HG03280 (cell line): ENCODE data around the gene CTBS.
A peak's percentile ranks its signal among the peaks of the same experiment; 100 is the strongest.
"Not testable (repeated sequence)": the region's sequence is repeated elsewhere in the genome, so short reads cannot be mapped to it uniquely, and the experiment has no call there.

Experiments used
- ATAC-seq: cut with Tn5 transposase; IDR thresholded peaks from one replicate; pipeline ENCODE4 v1.9.1; 2021; ENCODE audit warnings: mild to moderate bottlenecking, moderate library complexity; ENCODE audit not compliant: unreplicated experiment

The CTBS gene

DNA sequence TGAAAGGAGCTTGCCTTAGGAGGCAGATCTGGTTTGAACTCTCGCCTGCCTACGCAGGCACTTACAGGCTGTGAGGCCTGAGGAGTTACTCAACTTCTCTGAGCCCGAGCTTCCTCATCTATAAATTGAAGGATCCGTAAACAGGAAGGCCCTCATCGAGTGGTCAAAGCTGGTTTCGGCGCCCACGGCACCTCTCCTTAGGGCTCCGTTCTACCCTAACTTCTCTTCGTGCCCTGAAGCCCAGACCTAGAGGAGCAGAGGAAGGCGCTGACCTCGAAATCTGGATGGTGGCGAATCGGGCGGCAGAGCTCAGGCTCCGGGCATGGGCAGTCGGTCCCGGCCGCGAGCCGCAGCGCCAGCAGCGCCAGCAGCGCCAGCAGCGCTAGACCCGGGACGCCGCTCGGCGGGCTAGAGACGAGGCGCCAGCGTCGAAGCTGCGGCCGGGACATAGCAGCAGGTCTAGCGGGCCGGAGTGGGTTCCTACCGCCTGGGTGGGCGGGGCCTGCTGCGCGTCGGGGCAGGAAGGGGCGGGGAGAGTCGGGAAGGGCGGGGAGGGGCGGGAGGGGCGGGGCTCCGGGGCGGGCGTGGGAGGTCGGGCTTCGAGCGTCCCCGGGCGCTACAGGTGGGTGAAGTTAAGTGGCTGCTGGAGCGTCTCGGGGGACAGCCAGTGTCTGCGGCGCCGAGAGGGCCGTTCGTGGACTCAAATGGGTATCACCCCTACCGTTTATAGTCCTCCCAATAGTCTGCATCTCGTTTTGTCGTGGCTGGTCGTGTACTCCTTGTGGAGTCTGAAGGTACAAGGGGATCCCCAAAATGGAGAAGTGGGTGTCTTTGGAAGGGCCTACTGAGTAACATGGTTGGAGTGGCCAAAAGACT is at the start of gene CTBS:
CTBS (minus strand) TSS at position 474 of the 876 bp plus-strand sequence; CDS start at position 449, 25 bp downstream.
- peak; percentile 87 for ATAC-seq

DNA sequence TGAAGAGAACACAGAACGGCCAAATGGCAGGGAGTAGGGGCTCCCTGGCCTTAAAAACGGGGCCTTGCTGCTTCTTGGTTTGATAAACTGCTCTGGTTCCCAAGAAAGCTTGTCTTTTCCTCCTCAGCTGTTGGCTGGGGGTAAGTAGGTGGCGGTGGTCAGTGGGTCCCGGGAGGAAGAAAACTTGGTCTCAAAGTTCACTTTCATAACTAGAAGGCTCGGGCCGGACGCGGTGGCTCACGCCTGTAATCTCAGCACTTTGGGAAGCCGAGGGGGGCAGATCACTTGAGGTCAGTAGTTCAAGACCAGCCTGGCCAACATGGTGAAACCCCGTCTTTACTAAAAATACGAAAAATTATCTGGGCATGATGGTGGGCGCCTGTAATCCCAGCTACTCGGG is 47.3 kb upstream of the CTBS start:
- ATAC-seq, result no peak

- peak; percentile 90 for ATAC-seq
Observed at GRCh38 chr1:84620720-84621313, 46.6 kb upstream of the CTBS start.

DNA sequence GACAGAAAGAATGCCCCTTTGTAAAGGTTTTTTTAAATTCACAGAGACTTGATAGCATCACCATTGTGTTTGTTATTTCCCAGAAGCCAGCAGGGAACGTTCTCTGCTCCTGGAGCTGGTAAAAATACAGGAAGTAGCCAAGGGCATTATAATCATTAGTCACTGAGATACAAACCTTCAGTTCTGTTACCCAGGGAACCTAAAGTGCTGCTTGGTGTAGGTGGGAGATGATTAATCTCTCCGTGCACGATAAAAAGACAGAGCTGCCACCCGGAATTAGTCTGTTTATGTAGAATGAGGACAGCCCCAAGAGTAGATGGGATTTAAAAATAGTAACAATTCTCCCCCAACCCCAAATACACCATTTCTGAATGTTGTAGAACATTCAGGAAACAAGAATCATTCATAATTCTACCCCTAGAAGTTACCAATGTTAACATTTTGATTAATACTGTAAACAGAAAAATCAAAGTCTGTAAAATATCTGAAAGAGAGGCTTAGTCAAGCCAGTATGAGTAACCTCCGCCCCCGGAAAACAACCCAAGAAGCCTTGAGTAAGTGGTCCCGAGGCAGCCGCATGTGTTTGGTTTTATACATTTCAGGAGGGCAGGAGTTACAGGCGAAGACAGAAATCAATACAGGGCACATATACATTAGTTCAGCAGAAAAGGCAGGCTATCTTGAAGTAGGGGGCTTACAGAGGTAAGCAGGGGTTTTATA is 45.3 kb upstream of the CTBS start:
- ATAC-seq, result no peak

- no peak for ATAC-seq
Observed at GRCh38 chr1:84617349-84617748, 43.1 kb upstream of the CTBS start.

DNA sequence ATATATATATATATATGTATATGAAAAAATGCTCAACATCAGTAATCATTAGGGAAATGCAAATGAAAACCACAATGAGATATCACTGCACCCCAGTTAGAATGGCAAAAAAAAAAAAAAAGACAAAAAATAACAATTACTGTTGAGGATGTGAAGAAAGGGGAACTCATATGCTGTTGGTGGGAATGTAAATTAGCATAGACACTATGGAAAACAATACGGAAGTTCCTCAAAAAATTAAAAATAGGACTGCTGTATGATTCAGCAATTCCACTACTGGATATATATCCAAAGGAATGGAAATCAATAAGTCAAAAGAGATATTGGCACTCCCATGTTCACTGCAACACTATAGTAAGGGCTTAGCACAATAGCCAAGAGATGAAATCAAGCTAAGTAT is 41.5 kb upstream of the CTBS start:
- ATAC-seq, result no peak

DNA sequence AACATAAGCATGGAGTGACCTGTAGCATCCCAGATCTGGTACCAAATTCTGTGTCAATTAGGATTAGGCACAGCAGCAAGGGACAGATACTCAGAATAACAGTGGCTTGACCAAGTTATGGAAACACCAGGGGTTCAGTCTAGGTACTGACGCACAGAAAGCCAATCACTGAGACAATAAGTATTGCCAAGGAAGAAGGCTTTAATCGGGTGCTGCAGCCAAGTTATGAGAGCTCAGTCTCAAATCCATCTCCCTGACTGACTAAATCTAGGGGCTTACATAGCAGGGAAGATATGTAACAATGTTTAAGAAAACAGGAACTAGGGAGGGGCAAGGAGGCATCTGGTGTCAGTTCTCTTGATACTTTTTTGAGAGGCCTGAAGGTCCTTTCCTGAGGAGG is 39.6 kb upstream of the CTBS start:
- no peak for ATAC-seq

DNA sequence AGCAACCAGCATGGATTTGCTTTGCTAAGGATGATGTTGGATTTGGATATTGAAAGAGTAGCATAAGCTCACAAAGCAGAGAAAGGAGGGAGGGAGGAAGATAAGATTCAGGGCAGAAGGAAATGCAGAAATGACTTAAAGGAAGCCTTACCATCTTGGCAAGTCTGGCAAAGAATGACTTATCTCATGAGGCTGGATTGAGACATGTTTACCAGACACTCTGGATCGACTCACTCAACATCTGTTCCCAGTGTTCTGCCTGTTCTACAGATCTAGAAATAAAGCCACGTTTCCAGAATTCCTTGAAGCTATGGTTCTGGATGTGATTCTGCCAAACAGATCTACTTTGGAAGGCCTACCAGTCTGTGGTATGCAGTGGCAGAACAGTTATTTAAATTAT is 38.8 kb upstream of the CTBS start:
- ATAC-seq, result no peak

- no peak for ATAC-seq
Observed at GRCh38 chr1:84611796-84612195, 37.6 kb upstream of the CTBS start.

- no peak for ATAC-seq
Observed at GRCh38 chr1:84611091-84611490, 36.9 kb upstream of the CTBS start.

- no peak for ATAC-seq
Observed at GRCh38 chr1:84606977-84607376, 32.7 kb upstream of the CTBS start.

DNA sequence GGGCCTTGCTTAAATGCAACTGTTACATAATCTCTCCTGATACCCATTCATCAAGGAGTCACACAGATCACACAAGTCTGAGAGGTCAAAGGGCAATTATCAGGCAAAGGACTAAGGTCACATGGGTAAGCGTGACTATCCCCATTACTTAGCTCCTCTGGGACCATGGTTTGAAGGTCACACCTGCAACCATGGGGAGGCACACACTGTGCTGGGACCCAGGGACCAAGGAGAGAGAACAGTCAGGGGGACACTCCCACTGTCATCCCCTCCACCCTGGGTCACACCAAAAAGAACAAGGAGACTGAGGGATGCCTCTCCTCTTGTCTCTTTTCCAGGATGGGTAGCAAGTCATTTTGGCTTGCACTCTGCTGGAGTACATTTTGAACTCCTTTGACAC is 30.9 kb upstream of the CTBS start:
- no peak for ATAC-seq

DNA sequence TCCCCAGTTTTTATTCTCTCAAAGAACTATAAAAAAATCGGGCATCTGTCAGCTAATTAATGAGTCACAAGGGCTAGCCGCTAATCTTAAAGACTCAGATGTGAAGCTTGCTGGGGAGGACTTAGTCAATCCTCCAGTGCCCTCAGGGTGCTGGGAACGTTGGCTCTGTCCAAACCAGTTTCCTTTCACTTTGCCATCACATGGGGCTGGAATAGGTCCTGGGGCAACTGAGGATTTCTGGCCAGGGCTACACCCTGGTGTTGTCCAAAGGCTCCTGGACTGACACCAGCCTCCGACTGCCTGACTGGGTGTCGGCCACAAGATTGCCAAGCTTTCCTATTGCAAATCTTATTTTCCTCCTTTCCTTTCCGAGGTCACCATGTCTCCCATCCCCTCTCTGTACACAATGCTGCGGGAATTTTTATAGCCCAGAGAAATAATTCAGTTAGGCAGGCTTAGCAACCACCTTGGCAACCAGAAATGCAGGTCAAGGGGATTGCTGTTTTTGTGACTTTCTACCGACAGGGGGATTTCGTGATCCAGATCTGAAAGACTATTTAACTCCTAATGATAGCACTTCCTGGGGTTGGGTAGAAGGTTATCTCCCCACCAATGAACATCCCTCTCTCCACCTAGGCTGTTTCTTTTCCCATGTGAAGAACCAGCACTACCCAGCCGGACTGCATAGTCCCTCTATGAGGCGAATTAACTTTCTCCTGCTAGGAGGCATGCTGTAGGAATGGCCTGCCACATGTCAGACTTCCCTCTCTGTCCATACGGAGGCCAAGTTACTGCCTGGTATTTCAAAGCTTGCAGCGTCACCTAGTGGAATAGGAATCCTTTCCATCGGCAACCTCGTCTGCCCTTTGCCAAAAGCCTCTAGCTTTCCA is 29.9 kb upstream of the CTBS start:
- no peak for ATAC-seq

DNA sequence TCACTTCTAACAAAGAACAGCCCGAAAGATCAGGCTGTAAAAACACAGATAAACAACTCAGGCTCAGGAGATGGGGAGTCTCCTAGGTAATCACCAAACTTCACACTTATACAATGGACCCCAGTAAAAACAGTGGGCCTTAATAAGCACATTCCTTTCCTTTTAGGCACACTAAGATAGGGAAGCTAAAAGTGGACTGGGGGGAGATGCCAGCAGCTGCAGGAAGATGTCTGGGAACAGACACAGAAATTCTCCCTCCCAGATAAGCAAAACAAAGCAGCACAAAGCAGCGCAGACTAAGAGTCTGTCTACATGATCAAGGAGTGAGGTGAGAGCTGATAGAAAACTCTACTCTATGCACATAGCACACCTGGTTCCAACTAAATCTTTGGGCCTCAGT is 29.0 kb upstream of the CTBS start:
- ATAC-seq, result no peak

DNA sequence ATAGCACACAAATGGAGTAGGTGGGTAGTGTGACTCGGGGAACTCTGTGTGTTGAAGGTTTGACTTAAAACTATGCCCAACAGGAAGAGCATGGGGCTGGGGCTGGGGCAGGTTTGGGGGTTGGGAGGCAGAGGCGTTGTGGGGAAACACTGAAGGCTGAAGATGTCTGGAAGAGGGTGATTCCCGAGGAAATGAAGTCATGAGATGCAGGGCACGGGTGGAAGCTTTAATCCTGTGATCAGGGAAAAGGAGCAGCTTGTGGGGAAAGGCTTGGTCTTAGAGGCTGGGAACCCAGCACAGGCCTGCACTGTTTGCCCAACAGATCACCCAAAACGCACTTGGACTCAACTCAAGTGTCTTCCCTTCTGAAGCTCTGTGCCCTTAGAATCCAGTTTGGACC is 26.6 kb upstream of the CTBS start:
- ATAC-seq, result no peak

- peak; percentile 68 for ATAC-seq
Observed at GRCh38 chr1:84598846-84599741, 24.9 kb upstream of the CTBS start.

DNA sequence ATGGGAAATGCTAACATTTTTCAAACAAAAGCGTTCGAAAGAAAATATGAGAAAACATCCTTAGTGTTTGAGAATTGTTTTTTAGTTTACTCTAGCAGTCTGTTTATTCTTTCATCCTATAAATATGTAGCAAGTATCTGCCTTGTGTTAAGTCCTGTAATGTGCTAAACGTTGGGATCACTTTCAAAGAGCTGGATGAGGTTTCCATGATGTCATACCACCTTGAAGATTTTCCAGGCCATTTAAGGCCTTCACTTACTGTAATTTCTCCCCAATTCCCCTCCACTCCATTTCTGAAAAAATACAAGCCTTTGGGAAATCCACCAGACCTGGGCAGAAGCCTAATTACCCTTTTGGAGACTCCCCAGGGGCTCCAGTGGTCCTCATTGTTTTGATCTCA is 24.2 kb upstream of the CTBS start:
- ATAC-seq, result no peak

- no peak for ATAC-seq
Observed at GRCh38 chr1:84597011-84597410, 22.8 kb upstream of the CTBS start.

GRCh38 chr1:84594959-84595358 is 20.7 kb upstream of the CTBS start:
- ATAC-seq, result not testable (repeated sequence)

DNA sequence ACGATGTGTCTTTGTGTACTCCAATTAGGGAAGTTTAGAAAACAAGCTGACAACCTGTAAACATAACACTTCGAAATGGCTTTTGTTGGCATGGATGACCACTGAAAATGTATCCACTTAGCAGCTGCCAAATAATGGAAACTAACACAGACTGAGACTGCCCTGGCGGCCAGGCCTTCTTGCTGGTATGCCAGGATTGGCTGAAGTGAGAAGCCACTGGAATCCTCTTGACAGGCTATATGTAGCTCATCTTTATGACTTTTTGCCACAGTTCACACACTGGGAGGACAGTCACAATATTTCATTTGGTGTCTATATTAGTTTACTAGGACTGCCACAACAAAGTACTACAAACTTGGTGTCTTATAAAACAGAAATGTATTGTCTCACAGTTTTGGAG is 12.9 kb upstream of the CTBS start:
- no peak for ATAC-seq
